NCI-H2171 (cell line): Measurements from ENCODE around the gene MAL.

Source experiments
- DNase-seq: peaks from one replicate; lab custom pipeline; 2025; lab: John Stamatoyannopoulos, UW

Gene MAL

GRCh38 chr2:94996305-94997100 is 29.0 kb upstream of the MAL start:
- no peak for DNase-seq

- DNase-seq, result no peak
These were observed 27.3 kb upstream of the MAL start for GRCh38 chr2:94997981-94998930.

- DNase-seq, result no peak
These were observed 26.1 kb upstream of the MAL start for GRCh38 chr2:94999431-94999883.

- no peak for DNase-seq
These were observed 24.4 kb upstream of the MAL start for GRCh38 chr2:95001051-95001562.

GRCh38 chr2:95001701-95002100 is 23.8 kb upstream of the MAL start:
- no peak for DNase-seq

GRCh38 chr2:95002498-95002897 is 23.0 kb upstream of the MAL start:
- no peak for DNase-seq

GRCh38 chr2:95004287-95004686 is 21.2 kb upstream of the MAL start:
- no peak for DNase-seq

- DNase-seq, result no peak
These were observed 20.8 kb upstream of the MAL start for GRCh38 chr2:95004711-95005110.

- no peak for DNase-seq
These were observed 19.8 kb upstream of the MAL start for GRCh38 chr2:95005726-95006125.

GRCh38 chr2:95006588-95006987 is 18.9 kb upstream of the MAL start:
- no peak for DNase-seq

GRCh38 chr2:95007031-95007609 is 18.4 kb upstream of the MAL start:
- DNase-seq, result no peak

- DNase-seq, result no peak
These were observed 17.7 kb upstream of the MAL start for GRCh38 chr2:95007822-95008221.

- no peak for DNase-seq
These were observed 17.2 kb upstream of the MAL start for GRCh38 chr2:95008306-95008705.

- DNase-seq, result no peak
These were observed 16.5 kb upstream of the MAL start for GRCh38 chr2:95008996-95009395.

GRCh38 chr2:95009412-95009811 is 16.1 kb upstream of the MAL start:
- no peak for DNase-seq

- no peak for DNase-seq
These were observed 15.4 kb upstream of the MAL start for GRCh38 chr2:95010126-95010525.

GRCh38 chr2:95010718-95011117 is 14.8 kb upstream of the MAL start:
- DNase-seq, result no peak

- no peak for DNase-seq
These were observed 12.5 kb upstream of the MAL start for GRCh38 chr2:95012881-95013550.

GRCh38 chr2:95013726-95014125 is 11.8 kb upstream of the MAL start:
- no peak for DNase-seq

- no peak for DNase-seq
These were observed 11.3 kb upstream of the MAL start for GRCh38 chr2:95014126-95014708.

GRCh38 chr2:95015261-95015912 is 10.1 kb upstream of the MAL start:
- DNase-seq, result no peak
